ENCODE results near the gene GOLGA8R. TPM values are rescaled to one million over a fixed set of nuclear protein-coding genes. Genes with fewer than 3 reads are reported as not detected.

Gene GOLGA8R
- total RNA-seq, 1 donor from 2014 or later: 5.4 TPM

Other genes with a start within 250 kb of the GOLGA8R start
- 1.7 and 3.4 TPM in 2 replicates for gene CHRFAM7A, start 20.7 kb downstream of the GOLGA8R start, total RNA-seq
- 1.3 and 1.6 TPM in 2 replicates for gene GOLGA8Q, start 137.8 kb upstream of the GOLGA8R start, total RNA-seq
- gene GOLGA8H, start 189.8 kb upstream of the GOLGA8R start, total RNA-seq: 0.89 and 1.3 TPM in 2 replicates

Data from osteocyte (in vitro differentiated cells).